Measurements from ENCODE around the gene CXCL10. TPM values are rescaled to one million over a fixed set of nuclear protein-coding genes. Genes with fewer than 3 reads are reported as not detected.

The CXCL10 gene
- total RNA-seq, 1 donor from 2014 or later = not detected

GRCh38 chr4:75997081-75997480, 26.2 kb downstream of the CXCL10 start:
- TF ChIP-seq CTCF (IDR thresholded peaks at IDR 0.05; ENCODE audit: insufficient read depth, low read length, poor library complexity, severe bottlenecking) = no peak
- no peaks in the 10 kb centered on the region for H3K27me3 ChIP-seq (ENCODE audit: control insufficient read depth, insufficient read depth, low read length)
- no peaks in the 10 kb centered on the region for H3K36me3 ChIP-seq (ENCODE audit: control insufficient read depth, insufficient read depth, low read length)
- H3K4me3 ChIP-seq (ENCODE audit: low read depth, low read length) = no peak overlapping the region
- no peak for DNase-seq (ENCODE audit: low read depth)

- Histone ChIP-seq H3K36me3 (ENCODE audit: control insufficient read depth, insufficient read depth, low read length) (no peaks in the 10 kb centered on the region), H3K27me3 (ENCODE audit: control insufficient read depth, insufficient read depth, low read length) (no peaks in the 10 kb centered on the region), H3K4me3 (ENCODE audit: low read depth, low read length) (no peak overlapping the region)
- peak; percentile 21 for DNase-seq (ENCODE audit: low read depth)
- TF ChIP-seq CTCF (IDR thresholded peaks at IDR 0.05; ENCODE audit: insufficient read depth, low read length, poor library complexity, severe bottlenecking) = peak; percentile 65
Measured at GRCh38 chr4:75995727-75996126, 27.6 kb downstream of the CXCL10 start.

- no peaks in the 10 kb centered on the region for H3K36me3 ChIP-seq (ENCODE audit: control insufficient read depth, insufficient read depth, low read length)
- no peak for DNase-seq (ENCODE audit: low read depth)
- TF ChIP-seq CTCF (IDR thresholded peaks at IDR 0.05; ENCODE audit: insufficient read depth, low read length, poor library complexity, severe bottlenecking) = no peak
Measured at GRCh38 chr4:75992462-75992861, 30.8 kb downstream of the CXCL10 start.

GRCh38 chr4:75989846-75990528, 33.3 kb downstream of the CXCL10 start:
- no peaks in the 10 kb centered on the region for H3K27me3 ChIP-seq (ENCODE audit: control insufficient read depth, insufficient read depth, low read length)
- peak overlapping the region; percentile 78 for H3K4me3 ChIP-seq (ENCODE audit: low read depth, low read length)
- H3K36me3 ChIP-seq (ENCODE audit: control insufficient read depth, insufficient read depth, low read length) = no peaks in the 10 kb centered on the region
- no peak for DNase-seq (ENCODE audit: low read depth)
- no peak for TF ChIP-seq CTCF (IDR thresholded peaks at IDR 0.05; ENCODE audit: insufficient read depth, low read length, poor library complexity, severe bottlenecking)

More at GRCh38 chr4:75992462-75992861, 30.8 kb downstream of the CXCL10 start:
- H3K27me3 ChIP-seq (ENCODE audit: control insufficient read depth, insufficient read depth, low read length) = no peaks in the 10 kb centered on the region
- H3K4me3 ChIP-seq (ENCODE audit: low read depth, low read length) = no peak overlapping the region

- no peak for TF ChIP-seq CTCF (IDR thresholded peaks at IDR 0.05; ENCODE audit: insufficient read depth, low read length, poor library complexity, severe bottlenecking)
Measured at GRCh38 chr4:75985116-75985515, 38.2 kb downstream of the CXCL10 start.

GRCh38 chr4:75980576-75980975, 42.7 kb downstream of the CXCL10 start:
- no peak for TF ChIP-seq CTCF (IDR thresholded peaks at IDR 0.05; ENCODE audit: insufficient read depth, low read length, poor library complexity, severe bottlenecking)
- no peaks in the 10 kb centered on the region for H3K27me3 ChIP-seq (ENCODE audit: control insufficient read depth, insufficient read depth, low read length)
- H3K36me3 ChIP-seq (ENCODE audit: control insufficient read depth, insufficient read depth, low read length) = no peaks in the 10 kb centered on the region
- H3K4me3 ChIP-seq (ENCODE audit: low read depth, low read length) = no peak overlapping the region
- DNase-seq (ENCODE audit: low read depth) = no peak

More at GRCh38 chr4:75985116-75985515, 38.2 kb downstream of the CXCL10 start:
- DNase-seq (ENCODE audit: low read depth) = peak; percentile 9
- no peak overlapping the region for H3K4me3 ChIP-seq (ENCODE audit: low read depth, low read length)
- H3K27me3 ChIP-seq (ENCODE audit: control insufficient read depth, insufficient read depth, low read length) = no peaks in the 10 kb centered on the region
- no peaks in the 10 kb centered on the region for H3K36me3 ChIP-seq (ENCODE audit: control insufficient read depth, insufficient read depth, low read length)

Measured in kidney epithelial cell (primary cell).